Endodermal cell (in vitro differentiated cells): ENCODE results near the gene HES3. TPM values are rescaled to one million over a fixed set of nuclear protein-coding genes. Genes with fewer than 3 reads are reported as not detected.

Source experiments
- DNase-seq: peaks from one replicate; pipeline ENCODE4 v3.0.0-alpha.2; 2017
- H3K27ac ChIP-seq: 2 replicates; pipeline ENCODE4 v1.5.1; 2013; ENCODE audit warnings: mild to moderate bottlenecking, low read depth, low read length, moderate library complexity
- H3K27me3 ChIP-seq: 2 replicates; pipeline ENCODE4 v1.6.1; 2013; ENCODE audit warnings: mild to moderate bottlenecking, low read length, moderate library complexity; ENCODE audit not compliant: insufficient read depth, control insufficient read depth, poor library complexity, severe bottlenecking
- H3K36me3 ChIP-seq: 2 replicates; pipeline ENCODE4 v1.7.0; 2013; ENCODE audit warnings: mild to moderate bottlenecking, low read length, moderate library complexity; ENCODE audit not compliant: control insufficient read depth, insufficient read depth
- H3K4me1 ChIP-seq: one replicate; pipeline ENCODE4 v1.7.0; 2013; ENCODE audit warnings: low read length; ENCODE audit not compliant: control insufficient read depth, insufficient read depth
- H3K4me3 ChIP-seq: 2 replicates; pipeline ENCODE4 v1.5.1; 2013; ENCODE audit warnings: mild to moderate bottlenecking, low read length, moderate library complexity
- H3K9ac ChIP-seq: 2 replicates; pipeline ENCODE4 v1.6.1; 2013; ENCODE audit warnings: mild to moderate bottlenecking, low read length, moderate library complexity; ENCODE audit not compliant: poor library complexity, severe bottlenecking; ENCODE audit errors: extremely low read depth
- H3K9me3 ChIP-seq: 2 replicates; pipeline ENCODE4 v1.6.1; 2013; ENCODE audit warnings: mild to moderate bottlenecking, low read length, moderate library complexity; ENCODE audit not compliant: control insufficient read depth
- H3K27ac Mint-ChIP-seq: 2 replicates; pipeline ENCODE4 v1.8.0; 2020; ENCODE audit warnings: mixed read lengths
- H3K27me3 Mint-ChIP-seq: 2 replicates; pipeline ENCODE4 v1.8.0; 2021; ENCODE audit warnings: mild to moderate bottlenecking, mixed read lengths; ENCODE audit not compliant: insufficient read depth
- H3K36me3 Mint-ChIP-seq: 2 replicates; pipeline ENCODE4 v1.8.0; 2020; ENCODE audit warnings: low read depth, mixed read lengths
- H3K4me1 Mint-ChIP-seq: 2 replicates; pipeline ENCODE4 v1.8.0; 2020; ENCODE audit warnings: mixed read lengths
- H3K4me3 Mint-ChIP-seq: 2 replicates; pipeline ENCODE4 v1.8.0; 2020; ENCODE audit warnings: mild to moderate bottlenecking, moderate library complexity, mixed read lengths
- H3K9me3 Mint-ChIP-seq: 2 replicates; pipeline ENCODE4 v1.8.0; 2020; ENCODE audit warnings: mild to moderate bottlenecking, mixed read lengths
- CTCF ChIP-seq: fragments of 200-600 bp; sonication (generic); conservative IDR thresholded peaks from 2 replicates; pipeline ENCODE4 v1.5.0; 2021; ENCODE audit warnings: antibody characterized with exemption, mild to moderate bottlenecking
- WGBS, 2 experiments: methylation state at CpG; one replicate each; pipeline versions ENCODE4 v1.1.5 to v1.1.7; 2013; ENCODE audit warnings: missing lambda C conversion rate in 2 of 2, mixed read lengths in 1 of 2; ENCODE audit not compliant: insufficient coverage in 1 of 2, insufficient read length in 1 of 2; 5-methylcytosine and 5-hydroxymethylcytosine counted together
- total RNA-seq, 2 donors: library from RNA; stranded (reverse); fragmentation: NEBNext Ultra II Directional in 1 of 2; extraction: Animal tissue kit (Norgen Biotek cat#: 25700) in 1 of 2; gene quantifications; 2 replicates in 1 of 2; 3 replicates in 1 of 2; pipeline ENCODE4 v1.2.1, GENCODE V29; 2021

The HES3 gene
- total RNA-seq, 2 donors from 2014 or later: 2.7 TPM; not detected in 1

GRCh38 chr1:6288665-6289064, 44.7 kb downstream of the HES3 start:
- Mint-ChIP-seq H3K36me3 (peaks cover 7% of the 10 kb centered on the region), H3K4me1 (no peaks in the 10 kb centered on the region), H3K27me3 (no peaks in the 10 kb centered on the region), H3K9me3 (no peaks in the 10 kb centered on the region), H3K4me3 (no peak overlapping the region), H3K27ac (no peak overlapping the region)
- H3K9ac ChIP-seq: no peak overlapping the region
- DNase-seq: no peak
- no peak for TF ChIP-seq CTCF
- no peaks in the 10 kb centered on the region for H3K27me3 ChIP-seq
- H3K9me3 ChIP-seq: no peaks in the 10 kb centered on the region
- H3K36me3 ChIP-seq: peaks cover 8% of the 10 kb centered on the region
- no peak overlapping the region for H3K27ac ChIP-seq
- H3K4me1 ChIP-seq: no peaks in the 10 kb centered on the region
- WGBS, 2 experiments: 93 to 97% methylated on average over 10 of the region's 10 CpGs
- no peak overlapping the region for H3K4me3 ChIP-seq

- Mint-ChIP-seq H3K4me1 (no peaks in the 10 kb centered on the region), H3K9me3 (no peaks in the 10 kb centered on the region), H3K27ac (no peak overlapping the region), H3K36me3 (peaks cover 16% of the 10 kb centered on the region), H3K27me3 (no peaks in the 10 kb centered on the region), H3K4me3 (no peak overlapping the region)
- H3K27ac ChIP-seq: no peak overlapping the region
- H3K27me3 ChIP-seq: no peaks in the 10 kb centered on the region
- TF ChIP-seq CTCF: no peak
- H3K9ac ChIP-seq: no peak overlapping the region
- H3K4me3 ChIP-seq: no peak overlapping the region
- no peaks in the 10 kb centered on the region for H3K9me3 ChIP-seq
- peaks cover 19% of the 10 kb centered on the region for H3K36me3 ChIP-seq
- DNase-seq: no peak
- 93 to 96% methylated on average over 7 to 10 of the region's 10 CpGs for WGBS, 2 experiments
- H3K4me1 ChIP-seq: no peaks in the 10 kb centered on the region
These were observed 48.1 kb downstream of the HES3 start for GRCh38 chr1:6292102-6292501.

- TF ChIP-seq CTCF: no peak
- peaks cover 19% of the 10 kb centered on the region for H3K36me3 ChIP-seq
- Mint-ChIP-seq H3K36me3 (peaks cover 16% of the 10 kb centered on the region), H3K4me3 (no peak overlapping the region), H3K9me3 (no peaks in the 10 kb centered on the region), H3K27ac (no peak overlapping the region), H3K27me3 (no peaks in the 10 kb centered on the region), H3K4me1 (no peaks in the 10 kb centered on the region)
- H3K9ac ChIP-seq: no peak overlapping the region
- no peak overlapping the region for H3K4me3 ChIP-seq
- WGBS, 2 experiments: 92 to 97% methylated on average over 11 to 14 of the region's 14 CpGs
- no peaks in the 10 kb centered on the region for H3K27me3 ChIP-seq
- H3K27ac ChIP-seq: no peak overlapping the region
- DNase-seq: no peak
- H3K4me1 ChIP-seq: no peaks in the 10 kb centered on the region
- no peaks in the 10 kb centered on the region for H3K9me3 ChIP-seq
These were observed 50.3 kb downstream of the HES3 start for GRCh38 chr1:6294080-6294889.
